MM.1S (cell line): ENCODE results near the gene TYW1B.
"Not testable (repeated sequence)": the region's sequence is repeated elsewhere in the genome, so short reads cannot be mapped to it uniquely, and the experiment has no call there.

Source experiments
- EZH2 ChIP-seq: fragments of 300-600 bp; sonication (generic); optimal IDR thresholded peaks from 2 replicates; pipeline ENCODE3; 2017; ENCODE audit warnings: low read depth, mild to moderate bottlenecking, antibody characterized with exemption, low read length, mixed read lengths
- EZH2phosphoT487 ChIP-seq: fragments of 300-600 bp; sonication (generic); IDR thresholded peaks from 2 replicates; pipeline ENCODE4 v1.6.1; 2018; ENCODE audit warnings: antibody characterized with exemption, low read length
- TF ChIP-seq, protein P1 (sequence below): fragments of 300-600 bp; sonication (generic); IDR thresholded peaks from 2 replicates; pipeline ENCODE4 v1.5.1; 2016; ENCODE audit warnings: antibody characterized with exemption, low read length, mixed read lengths

DNA sequence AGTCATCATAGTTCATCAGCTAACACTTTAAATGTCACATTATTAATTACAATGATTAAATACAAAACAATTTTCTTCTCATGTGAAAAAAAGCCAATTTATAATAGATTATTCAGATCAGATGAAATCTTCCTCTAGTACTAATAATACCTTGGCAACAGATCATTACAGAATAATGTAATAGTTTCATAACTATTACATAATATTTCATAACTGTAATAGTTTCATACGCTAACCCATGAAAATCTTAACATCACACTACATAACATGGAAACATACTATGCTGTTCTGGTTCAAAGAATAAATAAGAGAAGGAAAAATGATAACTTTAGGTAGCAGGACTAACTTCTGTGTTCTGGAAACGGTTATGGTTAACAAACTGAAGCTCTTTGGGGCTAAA lies 152.3 kb downstream of the TYW1B start:
- not testable (repeated sequence) for TF ChIP-seq EZH2, EZH2phosphoT487
- TF ChIP-seq, protein P1, sequence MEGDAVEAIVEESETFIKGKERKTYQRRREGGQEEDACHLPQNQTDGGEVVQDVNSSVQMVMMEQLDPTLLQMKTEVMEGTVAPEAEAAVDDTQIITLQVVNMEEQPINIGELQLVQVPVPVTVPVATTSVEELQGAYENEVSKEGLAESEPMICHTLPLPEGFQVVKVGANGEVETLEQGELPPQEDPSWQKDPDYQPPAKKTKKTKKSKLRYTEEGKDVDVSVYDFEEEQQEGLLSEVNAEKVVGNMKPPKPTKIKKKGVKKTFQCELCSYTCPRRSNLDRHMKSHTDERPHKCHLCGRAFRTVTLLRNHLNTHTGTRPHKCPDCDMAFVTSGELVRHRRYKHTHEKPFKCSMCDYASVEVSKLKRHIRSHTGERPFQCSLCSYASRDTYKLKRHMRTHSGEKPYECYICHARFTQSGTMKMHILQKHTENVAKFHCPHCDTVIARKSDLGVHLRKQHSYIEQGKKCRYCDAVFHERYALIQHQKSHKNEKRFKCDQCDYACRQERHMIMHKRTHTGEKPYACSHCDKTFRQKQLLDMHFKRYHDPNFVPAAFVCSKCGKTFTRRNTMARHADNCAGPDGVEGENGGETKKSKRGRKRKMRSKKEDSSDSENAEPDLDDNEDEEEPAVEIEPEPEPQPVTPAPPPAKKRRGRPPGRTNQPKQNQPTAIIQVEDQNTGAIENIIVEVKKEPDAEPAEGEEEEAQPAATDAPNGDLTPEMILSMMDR, result not testable (repeated sequence)
